Gastroesophageal sphincter (tissue), 4 donors: ENCODE results near the gene SRR. TPM values are rescaled to one million over a fixed set of nuclear protein-coding genes. Genes with fewer than 3 reads are reported as not detected.

Source experiments
- ATAC-seq: fragments of 150-250 bp; one replicate; pipeline ENCODE4 v1.9.1; 2016; ENCODE audit warnings: mild to moderate bottlenecking, moderate library complexity
- H3K27ac ChIP-seq, 4 donors: fragments of 200-600 bp; sonication (generic) in 3 of 4; 1 replicate in 3 of 4; 2 replicates in 1 of 4; pipeline ENCODE4 v1.5.1; 2016 to 2019
- H3K27me3 ChIP-seq: fragments of 200-600 bp; sonication (generic); one replicate; pipeline ENCODE4 v1.5.1; 2019
- H3K36me3 ChIP-seq, 2 donors: fragments of 200-600 bp; sonication (generic); one replicate each; pipeline ENCODE4 v1.5.1; 2019; ENCODE audit warnings: control low read depth in 1 of 2
- H3K4me1 ChIP-seq, 3 donors: fragments of 200-600 bp; sonication (generic); 1 replicate in 2 of 3; 2 replicates in 1 of 3; pipeline ENCODE4 v1.5.1; 2016 to 2019; ENCODE audit warnings: control low read depth in 2 of 3
- H3K4me3 ChIP-seq, 2 donors: fragments of 200-600 bp; sonication (generic); one replicate each; pipeline ENCODE4 v1.5.1; 2019; ENCODE audit warnings: mild to moderate bottlenecking in 1 of 2, moderate library complexity in 1 of 2
- H3K9me3 ChIP-seq, 3 donors: fragments of 200-600 bp; sonication (generic); one replicate each; pipeline ENCODE4 v1.5.1; 2017 to 2019; ENCODE audit warnings: control low read depth in 2 of 3
- CTCF ChIP-seq, 4 experiments: fragments of 200-600 bp in 2 of 4; fragments of 450-650 bp in 2 of 4; sonication (generic) in 1 of 4; IDR thresholded peaks; one replicate each; pipeline ENCODE4 v1.5.1; 2017 to 2019; ENCODE audit warnings: antibody characterized with exemption in 4 of 4, mild to moderate bottlenecking in 2 of 4, moderate library complexity in 2 of 4
- EP300 ChIP-seq: sonication (generic); formaldehyde crosslinking; IDR thresholded peaks from one replicate; pipeline ENCODE4 v1.6.1; 2017; ENCODE audit warnings: antibody characterized with exemption, mild to moderate bottlenecking
- POLR2A ChIP-seq, 2 donors: fragments of 450-650 bp; IDR thresholded peaks; one replicate each; pipeline ENCODE4 v1.6.1; 2017; ENCODE audit warnings: antibody characterized with exemption in 2 of 2, mild to moderate bottlenecking in 2 of 2, moderate library complexity in 1 of 2
- POLR2AphosphoS5 ChIP-seq: sonication (generic); formaldehyde crosslinking; IDR thresholded peaks from one replicate; pipeline ENCODE4 v1.6.1; 2017; ENCODE audit warnings: antibody characterized with exemption
- WGBS, 2 donors: methylation state at CpG; one replicate each; pipeline ENCODE4 v1.1.5; 2018; ENCODE audit warnings: low coverage in 1 of 2; 5-methylcytosine and 5-hydroxymethylcytosine counted together
- total RNA-seq, 4 donors: library from RNA; depleted of rRNA; stranded (reverse); fragments of >200 nt; gene quantifications; one replicate each; pipeline ENCODE4 v1.1.0, GENCODE V29; 2016

The SRR gene
- total RNA-seq, 4 donors from 2014 or later = 13.7 to 38.8 (median 16.9) TPM

GRCh38 chr17:2362881-2363280, 59.1 kb downstream of the SRR start:
- Histone ChIP-seq H3K4me1 (peaks cover 0 to 52% (median 9%) of the 10 kb centered on the region in 3 donors), H3K9me3 (no peaks in the 10 kb centered on the region), H3K36me3 (peaks cover 0 to 77% of the 10 kb centered on the region in 2 donors), H3K27me3 (no peaks in the 10 kb centered on the region), H3K4me3 (no peak overlapping the region), H3K27ac (no peak overlapping the region)
- TF ChIP-seq CTCF (IDR thresholded peaks at IDR 0.05) = no peak
- TF ChIP-seq EP300 = no peak
- no peak for TF ChIP-seq POLR2A (IDR thresholded peaks at IDR 0.05)
- TF ChIP-seq POLR2AphosphoS5 = no peak
- no CpG with 5 or more reads among the region's 14 CpGs for WGBS, 2 donors
- no peak for ATAC-seq

GRCh38 chr17:2363318-2363717, 59.6 kb downstream of the SRR start:
- H3K27ac ChIP-seq = peak overlapping the region in 2 of 4 donors; percentile 21 to 38
- ATAC-seq = no peak
- no peaks in the 10 kb centered on the region for H3K9me3 ChIP-seq
- peaks cover 0 to 81% of the 10 kb centered on the region in 2 donors for H3K36me3 ChIP-seq
- H3K27me3 ChIP-seq = no peaks in the 10 kb centered on the region
- H3K4me1 ChIP-seq = peaks cover 0 to 55% (median 10%) of the 10 kb centered on the region in 3 donors
- TF ChIP-seq CTCF (IDR thresholded peaks at IDR 0.05) (no peak), POLR2AphosphoS5 (no peak), EP300 (no peak), POLR2A (IDR thresholded peaks at IDR 0.05) (no peak)
- 93 to 100% methylated on average over 2 to 13 of the region's 21 CpGs for WGBS, 2 donors
- no peak overlapping the region for H3K4me3 ChIP-seq

- WGBS, 2 donors = no CpG with 5 or more reads among the region's 26 CpGs
- peak; percentile 17 for ATAC-seq
- H3K4me1 ChIP-seq = peaks cover 0 to 55% (median 14%) of the 10 kb centered on the region in 3 donors
- H3K27me3 ChIP-seq = no peaks in the 10 kb centered on the region
- TF ChIP-seq POLR2A (IDR thresholded peaks at IDR 0.05) (no peak), POLR2AphosphoS5 (no peak), EP300 (no peak), CTCF (IDR thresholded peaks at IDR 0.05) (no peak)
- H3K36me3 ChIP-seq = peaks cover 0 to 83% of the 10 kb centered on the region in 2 donors
- no peaks in the 10 kb centered on the region for H3K9me3 ChIP-seq
- H3K4me3 ChIP-seq = no peak overlapping the region
- H3K27ac ChIP-seq = peak overlapping the region in 2 of 4 donors; percentile 21 to 38
Observed at GRCh38 chr17:2363851-2364762, 60.4 kb downstream of the SRR start.

GRCh38 chr17:2364763-2365116, 61.0 kb downstream of the SRR start:
- WGBS, 2 donors = no CpG with 5 or more reads among the region's 12 CpGs
- H3K4me3 ChIP-seq = no peak overlapping the region
- peaks cover 0 to 83% of the 10 kb centered on the region in 2 donors for H3K36me3 ChIP-seq
- no peaks in the 10 kb centered on the region for H3K9me3 ChIP-seq
- ATAC-seq = no peak
- peak overlapping the region in 1 of 4 donors; percentile 23 for H3K27ac ChIP-seq
- peaks cover 0 to 55% (median 17%) of the 10 kb centered on the region in 3 donors for H3K4me1 ChIP-seq
- TF ChIP-seq CTCF (IDR thresholded peaks at IDR 0.05) (no peak), POLR2A (IDR thresholded peaks at IDR 0.05) (no peak), POLR2AphosphoS5 (no peak), EP300 (no peak)
- H3K27me3 ChIP-seq = no peaks in the 10 kb centered on the region

GRCh38 chr17:2365132-2365531, 61.4 kb downstream of the SRR start:
- ATAC-seq = no peak
- no peak overlapping the region for H3K4me3 ChIP-seq
- H3K36me3 ChIP-seq = peaks cover 0 to 82% of the 10 kb centered on the region in 2 donors
- 100% methylated on average over 1 of the region's 20 CpGs; no CpG with 5 or more reads in 1 of the 2 donors for WGBS, 2 donors
- TF ChIP-seq EP300 = no peak
- peaks cover 0 to 56% (median 17%) of the 10 kb centered on the region in 3 donors for H3K4me1 ChIP-seq
- no peaks in the 10 kb centered on the region for H3K27me3 ChIP-seq
- H3K27ac ChIP-seq = no peak overlapping the region
- no peaks in the 10 kb centered on the region for H3K9me3 ChIP-seq
